ENCODE results near the gene MTCH1.
A peak's percentile ranks its signal among the peaks of the same experiment; 100 is the strongest.

Gene MTCH1

GRCh38 chr6:36985808-36986703 lies at the start of gene MTCH1:
TSS of gene MTCH1 (minus strand) at chr6:36986196. CDS start at chr6:36986173, 23 bp downstream.
- DNase-seq = peak; percentile 82

- DNase-seq = no peak
Measured at GRCh38 chr6:37033819-37034795, 48.1 kb upstream of the MTCH1 start.

DNA sequence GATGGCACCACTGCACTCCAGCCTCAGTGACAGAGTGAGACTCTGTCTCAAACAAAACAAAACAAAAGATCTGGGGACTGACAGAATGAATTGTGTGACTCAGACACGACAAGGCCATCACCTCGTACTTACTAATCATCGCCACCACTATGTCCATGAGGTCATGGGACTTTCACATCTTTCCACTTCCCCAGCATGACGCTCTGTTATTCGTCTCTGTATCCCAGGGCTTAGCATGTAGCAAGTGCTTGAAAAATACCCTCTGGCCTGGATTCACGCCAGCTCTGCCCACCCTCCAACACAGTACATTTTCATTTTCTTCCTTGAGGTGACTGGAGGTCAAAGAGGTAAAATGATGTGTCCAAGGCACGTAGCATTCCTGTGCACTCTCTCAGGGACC lies 47.3 kb upstream of the MTCH1 start:
- no peak for DNase-seq

DNA sequence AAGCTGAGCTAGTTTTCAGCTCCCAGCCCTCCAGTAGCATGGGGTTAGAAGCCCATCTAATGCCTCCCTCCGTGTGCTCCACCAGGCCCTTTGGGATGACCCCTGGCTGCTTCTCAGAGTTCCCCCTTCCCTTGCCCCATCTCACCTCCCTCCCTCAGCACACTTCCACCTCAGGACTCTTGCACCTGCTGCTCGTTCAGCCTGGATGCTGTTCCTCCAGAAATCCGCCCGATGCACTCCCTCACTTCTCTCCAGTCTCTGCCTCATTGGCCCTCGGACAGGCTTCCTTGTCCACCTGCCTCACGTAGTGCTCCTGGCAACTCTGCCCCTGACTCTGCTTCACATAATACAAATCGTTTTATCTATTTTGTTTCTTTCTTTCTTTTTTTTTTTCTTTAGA lies 46.2 kb upstream of the MTCH1 start:
- no peak for DNase-seq

GRCh38 chr6:37030599-37030998 lies 44.6 kb upstream of the MTCH1 start:
- DNase-seq = no peak

DNA sequence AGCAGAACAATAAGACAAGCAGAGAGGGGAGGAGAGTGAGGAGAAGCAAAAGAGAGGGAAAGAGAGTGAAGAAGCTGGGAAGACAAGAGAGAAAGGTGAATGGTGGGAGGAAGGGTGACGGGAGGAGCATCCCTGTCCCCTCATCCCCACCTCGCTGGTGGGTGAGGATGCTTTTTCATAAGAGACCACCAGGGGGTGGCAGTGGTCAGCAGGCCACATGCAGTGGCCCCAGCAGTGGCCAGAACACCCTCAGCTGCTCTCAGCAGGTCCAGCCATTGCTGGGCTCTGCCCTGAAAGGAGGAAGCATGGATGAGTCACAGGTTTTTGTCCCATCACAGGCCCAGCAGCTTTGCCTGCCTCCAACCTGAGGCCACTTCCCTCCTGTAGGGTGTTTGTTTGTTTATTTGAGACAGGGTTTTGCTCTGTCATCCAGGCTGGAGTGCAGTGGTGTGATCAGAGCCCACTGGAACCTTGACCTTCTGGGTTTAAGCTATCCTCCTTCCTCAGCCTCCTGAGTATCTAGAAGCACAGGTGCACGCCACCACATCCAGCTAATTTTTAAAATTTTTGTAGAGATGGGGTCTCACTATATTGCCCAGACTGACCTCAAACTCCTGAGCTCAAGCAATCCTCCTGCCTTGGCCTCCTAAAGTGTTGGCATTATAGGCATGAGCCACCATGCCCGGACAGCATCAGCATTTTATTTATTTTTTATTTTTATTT lies 43.4 kb upstream of the MTCH1 start:
- DNase-seq = no peak

GRCh38 chr6:37027811-37028469 lies 41.9 kb upstream of the MTCH1 start:
- DNase-seq = no peak

DNA sequence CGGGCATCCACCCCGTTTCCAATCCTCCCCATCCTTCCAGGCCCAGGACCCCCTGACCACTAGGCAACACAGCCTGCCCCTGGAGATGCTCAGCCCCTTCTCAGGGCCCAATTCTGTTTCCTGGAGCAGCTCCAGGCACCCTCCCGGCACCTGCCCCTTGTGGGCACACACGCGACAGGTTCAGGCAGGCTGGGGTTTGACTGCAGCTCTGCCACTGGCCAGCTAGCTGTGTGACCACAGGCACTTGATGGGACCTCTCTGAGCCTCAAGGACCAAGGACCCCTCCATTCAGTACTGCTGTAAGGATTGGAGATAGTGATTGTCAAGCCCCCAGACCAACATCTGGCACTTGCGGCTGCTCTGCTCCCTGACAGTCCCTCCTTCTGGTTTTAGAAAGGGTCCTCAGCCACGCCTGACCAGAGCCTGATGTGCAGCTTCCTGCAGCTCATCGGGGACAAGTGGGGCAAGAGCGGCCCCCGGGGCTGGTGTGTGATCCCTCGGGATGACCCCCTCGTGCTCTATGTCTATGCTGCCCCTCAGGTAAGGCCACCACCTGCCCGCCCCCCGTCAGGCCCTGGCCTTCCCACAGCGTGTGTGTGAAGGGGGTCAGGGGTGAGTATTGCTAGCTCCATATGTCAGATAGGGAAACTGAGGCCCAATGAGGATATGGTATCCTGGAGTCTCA lies 41.2 kb upstream of the MTCH1 start:
- DNase-seq = no peak

DNA sequence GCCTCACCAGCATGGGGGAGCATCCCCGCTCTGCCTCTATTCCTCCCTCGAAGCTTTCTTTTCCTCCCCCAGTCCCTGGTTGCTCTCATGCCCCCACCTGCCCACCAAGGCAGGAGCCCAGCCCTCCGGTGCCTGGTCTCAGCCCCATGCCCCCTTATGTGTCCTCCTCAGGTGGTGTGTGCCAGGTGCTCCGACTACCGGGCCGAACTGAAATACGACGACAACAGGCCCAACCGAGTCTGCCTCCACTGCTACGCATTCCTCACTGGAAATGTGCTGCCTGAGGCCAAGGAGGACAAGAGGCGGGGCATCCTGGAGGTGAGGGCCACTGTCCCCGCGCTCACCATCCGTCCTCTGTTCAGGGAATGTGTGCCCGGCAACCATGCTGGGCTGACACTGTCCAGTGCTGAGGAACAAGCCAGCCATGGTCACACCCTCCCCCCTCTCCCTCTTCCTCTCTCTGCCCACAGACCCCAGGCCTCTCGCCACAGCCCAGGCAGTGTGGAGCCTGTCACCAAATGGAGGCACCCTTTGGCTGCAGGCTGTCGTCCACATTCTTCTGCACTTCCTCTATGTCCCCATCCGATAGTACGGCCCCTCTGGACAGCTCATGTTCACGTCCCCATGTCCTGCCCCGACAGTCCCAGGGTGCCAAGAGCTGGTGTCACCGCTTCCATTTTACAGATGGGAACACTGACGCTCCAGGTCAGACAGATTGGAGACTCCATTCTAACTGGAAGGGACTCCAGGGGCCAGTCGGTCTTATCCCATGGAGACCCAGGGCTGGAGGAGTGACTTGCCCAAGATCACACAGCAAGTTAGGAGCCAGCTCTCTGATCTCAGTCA lies 39.8 kb upstream of the MTCH1 start:
- DNase-seq = no peak

DNA sequence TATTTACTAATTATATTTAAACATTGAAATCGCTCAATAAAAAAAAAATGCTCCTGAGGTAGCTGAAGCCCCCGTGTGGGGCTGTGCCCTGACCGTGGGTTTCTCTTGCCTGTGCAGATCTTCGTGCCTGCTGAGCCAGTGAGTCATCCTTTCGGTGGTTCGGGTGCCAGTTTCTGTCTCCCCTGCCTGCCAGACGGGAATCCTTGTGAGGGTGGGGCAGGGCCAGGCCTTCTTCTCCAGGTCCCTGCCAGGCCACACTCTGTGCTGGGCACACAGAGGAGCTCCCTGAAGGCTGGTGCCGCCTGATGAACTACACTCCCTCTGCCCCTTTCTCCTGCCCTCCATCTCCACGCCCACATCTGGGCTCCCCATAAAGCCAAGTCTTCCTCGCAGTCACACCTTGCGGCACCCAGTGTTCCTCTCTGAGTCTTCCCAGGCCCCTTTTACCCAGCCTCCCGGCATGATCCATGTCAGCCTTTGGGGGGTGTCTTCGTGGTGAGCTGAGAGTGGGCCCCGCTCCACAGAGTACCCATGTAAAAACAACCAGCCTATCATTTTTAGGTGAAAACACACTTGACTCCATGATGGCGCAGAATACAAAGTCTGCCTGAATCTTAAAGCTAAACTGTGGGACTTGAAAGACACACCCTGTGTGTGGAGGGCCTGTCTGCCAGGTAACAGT lies 38.8 kb upstream of the MTCH1 start:
- DNase-seq = no peak

DNA sequence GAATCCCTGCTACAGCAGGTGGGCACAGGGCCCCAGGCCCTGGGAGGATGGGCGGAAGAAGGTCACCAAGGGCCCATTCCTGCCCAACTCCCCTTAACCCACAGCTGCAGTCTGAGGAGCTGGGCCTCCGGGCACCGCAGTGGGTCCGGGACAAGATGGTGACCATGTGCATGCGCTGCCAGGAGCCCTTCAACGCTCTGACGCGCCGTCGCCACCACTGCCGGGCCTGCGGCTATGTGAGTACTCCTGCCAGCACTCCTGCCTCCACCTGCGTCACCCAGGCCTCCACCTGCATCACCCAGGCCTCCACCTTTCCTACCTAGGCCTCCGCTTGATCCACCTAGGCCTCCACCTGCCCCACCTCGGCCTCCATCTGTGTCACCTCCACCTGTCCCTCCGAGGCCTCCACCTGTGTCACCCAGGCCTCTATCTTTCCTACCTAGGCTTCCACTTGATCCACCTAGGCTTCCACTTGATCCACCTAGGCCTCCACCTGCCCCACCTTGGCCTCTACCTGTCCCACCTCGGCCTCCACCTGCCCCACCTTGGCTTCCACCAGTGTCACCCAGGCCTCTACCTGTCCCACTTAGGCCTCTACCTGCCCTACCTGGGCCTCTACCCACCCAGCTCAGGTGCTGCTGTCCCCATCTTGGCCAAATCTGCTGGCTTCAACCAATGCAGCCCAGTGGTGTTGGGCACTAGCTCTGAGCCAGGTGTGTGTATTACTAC lies 36.3 kb upstream of the MTCH1 start:
- no peak for DNase-seq

DNA sequence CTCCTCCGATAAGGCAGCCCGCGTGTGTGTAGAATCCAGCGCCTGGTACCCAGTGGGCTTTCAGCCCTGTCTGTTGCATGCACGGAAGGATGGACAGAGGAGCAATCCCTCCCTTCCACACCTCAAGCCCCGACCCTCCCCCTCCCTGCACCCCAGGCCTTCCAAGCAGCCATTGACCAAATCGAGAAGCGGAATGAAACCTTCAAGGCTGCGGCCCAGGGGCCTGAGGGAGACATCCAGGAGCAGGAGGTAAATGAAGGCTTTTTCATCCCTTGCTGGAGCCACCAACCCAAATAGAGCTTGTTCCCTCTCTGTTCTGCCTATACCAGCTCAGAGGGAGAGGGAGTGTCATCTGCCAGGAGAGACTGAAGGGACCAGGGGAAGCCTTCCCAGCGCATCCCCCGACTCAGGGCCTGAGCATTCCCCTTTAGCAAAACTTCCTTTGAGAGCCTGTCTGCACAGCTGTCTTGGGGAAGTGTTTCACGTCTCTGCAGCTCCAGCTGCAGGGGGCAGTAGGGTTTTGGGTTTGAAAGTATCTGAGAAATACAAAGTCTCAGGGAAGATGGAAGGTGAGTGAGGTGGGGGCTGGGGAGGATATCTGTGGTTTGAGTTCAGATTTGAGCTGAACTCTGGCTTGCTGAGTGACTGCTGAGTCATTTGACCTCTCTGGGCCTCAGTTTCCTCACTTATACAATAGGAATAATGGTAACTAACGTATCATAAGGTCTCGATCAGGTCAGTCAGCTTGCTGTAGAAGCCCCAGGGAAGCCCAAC lies 35.5 kb upstream of the MTCH1 start:
- peak; percentile 44 for DNase-seq

DNA sequence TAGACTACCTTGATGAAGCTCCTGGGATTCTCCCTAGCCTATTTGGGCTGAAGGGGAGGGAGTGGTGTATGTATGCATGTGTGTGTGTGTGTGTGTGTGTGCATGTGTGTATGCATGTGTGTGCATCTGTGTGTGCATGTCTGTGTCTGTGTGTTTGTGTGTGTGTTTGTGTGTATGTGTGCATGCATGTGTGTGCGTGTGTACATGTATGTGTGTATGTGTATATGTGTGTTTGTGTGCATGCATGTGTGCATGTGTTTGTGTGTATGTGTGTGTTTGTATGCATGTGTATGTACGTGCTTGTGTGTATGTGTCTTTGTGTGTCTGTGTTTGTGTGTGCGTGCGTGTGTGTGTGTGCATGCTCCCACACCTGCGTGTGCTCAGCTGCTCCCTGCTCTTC lies 34.8 kb upstream of the MTCH1 start:
- no peak for DNase-seq

GRCh38 chr6:37020381-37020780 lies 34.4 kb upstream of the MTCH1 start:
- DNase-seq = peak; percentile 91

DNA sequence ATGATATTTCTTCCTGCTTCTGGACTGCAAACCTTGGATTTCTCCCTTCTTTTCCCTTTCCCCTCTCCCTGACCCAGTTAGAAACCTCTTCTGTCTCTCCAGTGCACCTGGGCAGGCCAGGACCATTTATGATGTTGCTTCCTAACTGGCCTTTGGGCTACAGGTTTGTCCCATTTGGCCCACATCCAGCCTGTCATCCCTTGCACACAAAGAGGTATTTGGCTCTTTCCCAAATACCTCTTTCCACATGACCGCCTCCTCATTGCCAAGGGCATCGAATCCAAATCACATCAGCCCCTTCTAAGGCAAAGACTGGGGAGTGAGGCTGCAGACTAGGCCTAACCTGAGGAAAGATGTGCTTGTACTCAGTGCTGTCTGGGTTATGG lies 33.1 kb upstream of the MTCH1 start:
- peak; percentile 75 for DNase-seq

DNA sequence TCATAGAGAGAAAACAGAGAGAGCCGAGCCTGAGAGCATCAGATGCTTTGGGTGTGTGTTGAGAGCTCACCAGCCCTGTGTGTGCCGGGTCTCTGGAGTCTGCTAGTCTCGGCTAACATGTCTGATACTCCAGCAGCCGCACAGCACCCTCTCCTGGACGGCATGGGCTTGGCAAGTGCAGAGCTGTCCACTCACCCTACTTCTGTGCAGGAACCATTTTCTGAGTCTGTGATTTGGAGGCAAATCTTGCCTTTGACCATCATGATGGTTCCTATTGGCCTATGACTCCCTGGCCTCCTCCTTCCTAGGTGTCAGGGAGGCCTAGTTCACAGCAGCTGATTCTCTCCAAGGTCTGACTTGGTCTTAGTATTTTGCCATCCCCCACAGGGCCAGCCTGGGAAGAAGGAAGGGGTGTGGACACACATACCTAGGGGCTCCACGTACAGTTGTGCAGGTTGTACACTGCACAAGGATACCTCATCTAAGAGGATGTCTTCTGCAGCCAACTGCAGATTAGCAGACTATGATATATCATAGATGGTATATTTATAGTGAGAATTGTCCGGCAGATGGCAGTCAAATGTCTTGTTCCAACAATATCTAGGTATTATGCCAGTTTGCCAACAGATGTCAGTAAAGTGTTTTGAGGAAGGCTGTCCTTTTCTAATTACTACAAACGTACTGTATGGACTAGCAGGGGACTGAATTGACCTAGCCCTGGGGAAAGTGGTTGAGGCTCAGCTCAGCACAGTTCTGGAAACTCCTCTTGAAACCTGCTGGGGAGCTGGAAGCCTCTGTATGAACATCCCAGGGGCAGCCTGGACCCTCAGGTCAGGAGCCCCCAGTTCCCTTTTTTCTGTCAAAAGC lies 32.4 kb upstream of the MTCH1 start:
- DNase-seq = peak; percentile 94

DNA sequence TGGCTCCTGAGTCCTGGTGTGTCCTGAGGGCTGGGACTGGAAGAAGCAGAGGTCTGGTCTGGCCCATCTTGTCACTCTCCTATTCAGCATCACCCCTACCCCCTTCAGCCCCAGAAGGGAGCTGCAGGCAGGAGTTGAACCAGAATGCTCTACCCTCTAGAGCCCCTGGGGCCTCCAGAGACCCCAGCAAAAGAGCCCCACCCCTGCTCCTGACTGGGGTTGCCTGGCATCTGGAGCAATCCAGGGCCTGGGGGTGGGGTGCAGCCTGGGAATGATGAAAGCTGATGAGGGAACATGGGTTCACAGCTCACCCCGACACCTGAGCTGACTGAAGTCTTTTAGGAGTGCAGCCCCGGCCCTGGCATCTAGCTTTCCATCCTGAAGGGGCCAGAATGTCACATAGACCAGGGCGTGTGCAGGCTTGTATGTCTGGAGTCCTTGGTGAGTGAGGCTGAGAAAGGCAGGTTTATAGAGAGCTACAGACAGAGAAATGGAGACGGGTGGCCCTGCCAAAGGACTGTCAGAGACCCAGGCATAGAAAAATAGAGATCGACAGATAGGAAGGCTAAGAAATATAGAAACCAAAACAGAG lies 31.7 kb upstream of the MTCH1 start:
- DNase-seq = no peak

Data from NCI-H2171 treated with DMSO at 0.1 percent for 48 hours (cell line).